Cardiac septum (tissue), 1 donor: ENCODE data around the gene MYBBP1A. TPM values are rescaled to one million over a fixed set of nuclear protein-coding genes. Genes with fewer than 3 reads are reported as not detected.

Source experiments
- DNase-seq: peaks from one replicate; pipeline ENCODE4 v3.0.0-alpha.2; 2020; ENCODE audit warnings: low spot score
- intact Hi-C: fragments of 100-400 bp; cut with DNase I; formaldehyde crosslinking; loops from one replicate; pipeline ENCODE4 v1.14.0; 2022
- total RNA-seq: library from RNA; stranded (reverse); fragmentation: NEBNext Ultra II Directional; extraction: Animal tissue kit (Norgen Biotek cat#: 25700); gene quantifications from one replicate; pipeline ENCODE4 v1.2.1, GENCODE V29; 2021
- donor health status: DM: no; HTN: no; CAD: no.

Gene MYBBP1A
- total RNA-seq, 1 donor from 2014 or later, result 26.1 TPM

DNA sequence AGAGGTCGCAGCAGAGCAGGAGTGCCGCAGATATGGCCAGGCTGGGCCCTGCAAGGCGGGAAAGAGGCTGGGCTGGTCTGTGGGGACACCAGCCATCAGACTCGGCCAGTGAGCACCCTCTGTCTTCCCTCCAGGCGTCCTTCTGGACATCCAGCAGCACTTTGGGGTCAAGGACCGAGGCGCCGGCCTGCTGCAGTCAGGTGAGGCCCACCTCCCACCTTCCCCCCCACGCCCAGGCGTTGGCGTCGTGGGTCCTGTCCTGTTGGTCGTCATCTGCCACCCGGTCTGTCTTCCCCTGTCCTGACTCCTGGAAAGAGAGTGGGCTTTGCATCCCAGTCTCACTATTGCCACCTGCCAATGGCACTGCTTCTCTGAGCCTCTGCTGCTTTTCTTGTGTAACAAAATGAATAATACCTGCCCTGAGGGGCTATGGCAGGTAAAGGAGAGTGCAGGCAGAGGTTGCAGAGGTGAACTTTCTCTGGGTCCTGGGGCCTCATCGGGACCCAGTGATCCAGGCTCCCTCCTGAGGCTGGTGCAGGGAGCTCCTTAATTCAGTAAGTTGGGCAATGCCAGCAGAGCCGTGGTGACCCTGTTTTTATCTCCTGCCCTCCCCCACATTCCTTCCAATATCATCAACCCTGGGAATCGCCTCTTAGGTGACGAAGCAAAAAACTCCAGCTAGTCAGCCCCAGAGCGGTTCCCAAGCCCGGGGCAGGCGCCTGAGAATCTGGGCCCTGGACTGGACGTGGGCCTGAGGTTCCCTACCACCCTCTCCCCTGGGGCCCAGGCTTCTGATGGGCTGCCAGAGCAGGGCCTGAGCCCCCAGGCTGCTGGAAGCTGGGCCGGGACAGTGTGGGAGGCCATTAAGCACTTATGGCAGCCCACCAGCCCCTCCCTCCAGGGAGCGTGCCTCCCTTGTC, 41.8 kb downstream of the MYBBP1A start:
- no peak for DNase-seq
- intact Hi-C loops, result no loop called here

DNA sequence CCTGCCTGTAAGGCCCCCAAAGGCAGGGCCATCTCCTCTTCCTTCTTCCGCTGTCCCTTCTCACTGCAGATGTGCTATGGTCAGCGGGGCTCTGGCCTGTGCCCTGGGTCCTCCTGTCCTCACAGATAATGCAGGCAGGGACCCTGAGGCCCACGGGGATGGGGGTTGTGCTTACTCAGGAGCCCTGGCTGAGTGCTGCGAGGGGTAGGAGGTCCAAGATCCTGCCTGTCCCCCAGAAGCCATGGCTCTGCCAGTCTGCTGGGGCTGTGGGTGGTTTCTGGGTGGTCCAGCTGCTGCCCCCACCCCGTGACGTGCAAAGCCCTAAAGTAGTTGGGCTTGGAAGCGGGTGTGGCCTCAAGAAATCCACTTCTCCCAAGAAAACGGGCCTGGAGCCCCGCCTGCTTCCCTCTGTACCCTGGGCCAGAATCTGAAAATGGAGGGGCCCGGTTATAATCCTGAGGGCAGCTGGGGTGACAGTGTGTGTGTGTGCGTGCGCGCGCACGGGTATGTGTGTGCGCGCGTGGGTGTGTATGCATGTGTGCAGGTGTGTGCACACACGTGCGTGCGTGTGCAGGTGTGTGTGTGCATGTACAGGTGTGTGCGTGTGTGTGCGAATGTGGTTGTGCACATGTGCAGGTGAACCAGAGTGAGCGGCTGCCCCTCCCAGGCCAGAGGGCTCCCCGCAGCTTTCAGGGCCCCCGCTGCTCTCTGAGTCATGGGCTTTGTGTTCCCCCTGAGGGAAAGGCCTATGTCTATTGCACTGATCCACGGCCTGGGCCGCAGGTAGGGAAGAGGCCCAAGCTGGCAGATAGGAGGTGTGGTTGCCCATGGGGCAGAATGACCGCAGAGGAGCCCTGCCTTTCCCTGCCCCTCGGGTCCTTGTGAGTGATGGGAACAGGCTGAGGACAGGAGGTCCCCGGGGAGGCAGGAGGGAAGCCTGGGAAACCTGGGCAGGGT, 42.8 kb downstream of the MYBBP1A start:
- intact Hi-C loops, result no loop called here
- DNase-seq, result no peak

DNA sequence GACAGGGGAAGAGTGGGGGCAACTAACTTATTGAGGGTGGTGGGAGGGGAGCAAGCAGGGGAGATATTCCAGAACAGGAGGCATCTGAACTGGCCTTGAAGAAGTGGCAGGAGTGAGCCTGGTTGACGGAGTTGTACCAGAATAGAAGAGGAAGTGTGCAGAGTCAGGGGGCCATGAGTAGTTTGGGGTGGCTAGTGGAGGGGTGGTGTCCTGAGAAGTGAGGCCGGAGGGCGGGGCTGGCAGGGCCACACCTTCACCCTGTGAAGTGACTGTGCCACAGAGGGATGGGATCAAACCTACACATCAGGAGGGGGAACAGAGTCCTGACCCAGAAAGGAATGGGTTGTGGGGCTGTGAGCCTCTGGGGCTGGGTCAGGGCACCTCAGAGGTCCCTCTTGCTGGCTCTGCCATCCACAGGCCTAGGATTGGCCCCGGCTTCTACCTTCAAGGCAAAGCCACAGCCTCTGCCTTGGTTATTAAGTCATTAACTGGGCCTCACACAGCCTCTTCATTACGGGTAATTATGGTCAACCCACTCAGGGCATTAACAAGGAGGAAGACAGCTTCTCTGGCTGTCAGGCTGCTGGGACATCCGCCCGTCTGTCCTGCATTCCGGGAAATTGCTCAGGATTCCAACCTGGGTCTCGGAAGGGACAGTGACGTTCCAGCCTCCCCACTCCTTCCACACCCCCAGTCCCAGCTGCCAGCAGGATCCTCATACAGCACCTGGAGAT, 43.8 kb downstream of the MYBBP1A start:
- intact Hi-C loops, result no loop called here
- no peak for DNase-seq

DNA sequence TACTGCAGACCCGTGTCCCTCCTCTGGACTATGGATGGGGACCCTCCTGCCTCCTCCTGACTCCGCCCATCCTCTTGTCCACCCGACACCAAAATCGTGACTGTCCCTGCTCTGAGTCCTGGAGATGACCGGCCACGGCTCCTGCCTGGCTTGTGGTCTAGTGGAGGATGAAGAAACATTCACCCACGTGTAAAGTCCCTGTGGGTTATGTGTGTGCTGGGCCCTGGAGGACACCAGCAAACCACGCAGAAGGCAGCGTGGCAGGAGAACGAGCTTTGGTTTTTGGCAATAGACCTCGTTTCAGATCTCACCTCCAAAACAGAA, 44.6 kb downstream of the MYBBP1A start:
- intact Hi-C loops, result no loop called here
- no peak for DNase-seq

DNA sequence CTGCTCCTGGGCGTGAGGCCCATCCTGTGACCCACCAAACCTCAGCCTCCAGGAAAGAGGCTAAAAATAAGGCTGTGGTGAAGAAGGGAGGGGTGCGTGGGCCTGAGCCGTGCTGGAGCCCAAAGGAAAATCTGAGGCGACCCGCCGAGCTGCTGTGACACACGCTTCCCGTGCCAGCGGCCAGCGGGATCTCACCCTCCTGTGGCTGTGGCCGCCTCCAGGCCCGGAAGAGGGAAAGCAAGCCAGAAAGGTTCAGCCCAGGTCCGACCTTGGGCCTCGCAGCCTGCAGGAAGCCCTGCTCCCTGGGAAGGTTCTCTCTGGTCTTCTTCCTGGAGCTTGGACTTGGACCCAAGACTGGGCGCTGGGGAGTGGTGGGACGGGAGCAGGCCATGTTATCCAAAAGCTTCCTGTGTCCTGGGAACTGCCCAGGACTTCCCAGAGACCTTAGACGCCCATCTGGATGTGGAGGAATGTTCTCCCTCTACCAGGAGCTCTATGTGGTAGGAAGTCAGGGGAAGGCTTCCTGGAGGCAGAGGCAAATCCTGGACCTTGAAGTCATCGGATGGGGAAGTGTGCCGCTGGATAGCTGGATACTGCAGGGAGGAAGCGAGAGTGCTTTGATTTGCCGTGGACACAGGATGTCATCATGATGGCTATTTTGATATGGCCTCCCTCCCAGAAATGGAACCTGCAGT, 45.1 kb downstream of the MYBBP1A start:
- intact Hi-C loops, result no loop called here
- no peak for DNase-seq

DNA sequence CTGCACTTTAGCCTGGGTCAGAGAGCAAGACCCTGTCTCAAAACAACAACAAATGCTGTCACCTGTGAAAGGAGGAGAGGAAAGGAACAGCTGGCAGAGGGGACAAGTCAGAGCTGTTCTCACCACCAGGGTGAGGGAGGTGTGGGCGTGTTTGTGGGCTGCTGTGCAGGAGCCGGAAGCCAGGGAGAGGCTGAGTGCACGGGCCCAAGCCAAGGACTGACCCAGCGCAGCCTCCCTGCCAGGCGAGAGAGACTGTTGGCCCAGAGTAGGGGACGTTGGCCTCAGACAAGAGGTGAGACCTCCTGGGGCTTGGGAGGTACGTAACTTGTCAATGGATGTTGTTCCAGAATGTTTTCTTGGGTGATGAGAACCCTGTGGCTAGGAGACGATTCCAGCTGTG, 45.8 kb downstream of the MYBBP1A start:
- no peak for DNase-seq
- intact Hi-C loops, result no loop called here

DNA sequence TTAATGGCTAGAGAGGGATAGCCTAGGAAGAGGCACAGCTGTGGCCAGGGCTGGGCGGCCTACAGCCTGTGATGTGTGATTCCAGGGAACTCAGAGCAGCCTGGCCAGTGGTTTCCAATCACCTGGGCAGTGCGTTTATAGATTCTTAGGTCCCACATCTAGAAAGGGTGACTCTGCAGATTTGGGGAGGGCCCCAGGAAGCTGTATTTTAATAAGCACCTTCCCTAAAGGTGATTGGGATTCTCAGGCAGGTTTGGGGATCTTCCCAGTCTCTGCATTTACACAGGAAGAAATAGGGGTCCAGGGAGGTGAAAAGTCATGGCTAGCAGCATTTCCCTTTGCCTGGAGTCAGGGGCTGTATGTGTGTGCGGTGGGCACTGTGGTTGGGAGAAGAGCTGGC, 47.0 kb downstream of the MYBBP1A start:
- intact Hi-C loops, result no loop called here
- no peak for DNase-seq

DNA sequence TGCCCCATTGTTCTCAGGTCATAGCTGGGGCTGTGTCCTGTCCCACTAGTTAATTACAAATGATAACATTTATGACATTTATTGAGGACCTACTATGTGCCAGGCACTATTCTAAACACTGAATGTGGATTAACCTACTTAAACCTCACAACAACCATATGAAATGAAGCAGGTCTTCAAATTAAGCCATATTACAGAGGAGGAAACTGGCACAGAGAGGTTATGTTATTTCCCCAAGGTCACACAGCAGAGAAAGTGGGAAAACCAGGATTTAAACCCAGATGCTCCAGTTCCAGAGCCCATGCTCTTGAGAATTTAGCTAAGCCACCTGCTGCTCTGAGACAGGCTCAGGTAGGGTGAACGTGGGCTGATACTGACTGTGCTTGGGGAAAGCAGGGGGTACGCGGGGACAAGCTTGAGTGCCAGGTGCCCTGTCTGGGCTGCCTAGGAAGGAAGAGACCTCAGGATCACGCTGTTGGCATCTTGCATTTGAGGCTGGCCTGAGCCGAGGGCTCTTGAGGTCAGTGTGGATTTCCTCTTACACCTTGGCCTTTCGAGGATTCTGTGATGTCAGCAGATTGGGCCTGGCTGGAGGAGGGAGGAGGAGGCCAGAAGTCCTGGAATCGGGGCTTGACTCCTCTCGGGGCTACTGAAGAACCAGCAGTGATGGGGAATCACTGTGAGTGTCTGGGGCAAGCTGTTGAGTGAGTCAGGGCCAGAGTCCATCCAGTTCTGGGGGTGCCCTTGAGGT, 47.6 kb downstream of the MYBBP1A start:
- intact Hi-C loops, result no loop called here
- no peak for DNase-seq

DNA sequence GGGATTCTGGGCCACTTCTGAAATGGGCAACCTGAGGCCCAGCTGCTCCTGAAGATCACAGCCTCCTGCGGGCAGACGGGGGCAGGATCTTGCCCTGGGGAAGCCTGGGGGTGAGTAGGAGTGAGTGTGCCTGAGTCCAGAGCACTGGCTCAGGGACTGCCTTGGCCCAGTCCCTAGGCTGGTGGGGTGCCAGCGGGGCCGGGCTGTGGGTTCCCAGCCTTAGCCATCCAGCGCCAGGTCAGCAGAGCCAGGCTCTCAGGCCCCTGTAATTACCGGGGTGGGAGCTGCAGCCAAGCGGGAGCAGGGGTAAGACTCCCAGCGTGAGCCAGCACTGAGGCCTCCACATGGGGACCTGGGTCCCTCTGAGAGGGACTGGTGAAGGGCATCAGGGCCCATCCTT, 48.3 kb downstream of the MYBBP1A start:
- DNase-seq, result no peak
- intact Hi-C loops, result no loop called here

DNA sequence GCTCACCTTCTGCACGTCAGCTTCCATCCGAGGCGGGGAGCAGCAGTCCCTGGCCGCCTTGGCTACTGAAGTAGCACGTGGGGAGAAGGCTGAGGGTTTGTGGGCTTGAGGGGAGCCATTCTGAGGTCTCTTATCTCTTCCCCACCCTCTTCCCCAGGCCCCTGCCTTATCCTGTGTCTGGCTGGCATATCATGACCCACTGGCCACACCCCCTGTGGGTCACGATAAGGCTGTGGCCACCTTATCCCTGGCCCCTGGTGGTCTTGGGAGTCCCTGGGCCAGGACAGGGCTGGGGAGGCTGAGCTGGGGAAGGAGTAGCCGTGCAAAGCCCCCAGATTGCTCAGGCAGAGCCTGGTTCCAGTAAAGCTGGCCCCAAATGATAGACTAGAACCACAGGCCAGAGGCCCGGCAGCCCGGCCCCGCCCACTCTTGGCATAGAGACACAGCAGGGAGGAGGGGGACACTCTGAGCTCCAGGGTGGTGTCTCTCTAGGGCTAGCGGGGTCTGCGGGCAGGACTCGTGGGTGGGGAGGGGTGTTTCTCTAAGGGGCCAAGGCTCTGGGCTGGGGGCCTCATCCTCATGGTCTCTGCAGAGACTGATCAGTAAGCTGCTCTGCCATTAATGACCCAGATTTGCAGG, 48.9 kb downstream of the MYBBP1A start:
- intact Hi-C loops, result no loop called here
- no peak for DNase-seq

DNA sequence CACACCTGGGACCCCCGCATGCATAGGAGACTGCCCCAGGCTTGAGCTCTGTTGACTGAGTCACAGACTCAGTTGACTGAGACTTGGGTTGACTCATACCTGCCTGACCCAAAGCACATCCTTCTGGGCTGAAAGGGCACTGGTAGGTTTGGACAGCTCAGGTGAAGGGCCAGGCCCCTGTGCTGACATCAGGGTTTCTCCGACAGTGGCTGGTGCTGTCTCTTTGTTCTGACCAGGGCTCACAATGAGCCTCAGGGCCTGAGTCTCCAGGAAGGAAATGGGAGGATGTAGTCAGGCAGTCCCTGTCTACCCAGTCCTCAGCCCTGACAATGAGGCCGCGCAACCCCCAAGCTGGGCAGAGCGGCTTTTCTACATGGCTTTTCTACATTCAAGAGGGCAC, 50.0 kb downstream of the MYBBP1A start:
- intact Hi-C loops, result no loop called here
- DNase-seq, result no peak

DNA sequence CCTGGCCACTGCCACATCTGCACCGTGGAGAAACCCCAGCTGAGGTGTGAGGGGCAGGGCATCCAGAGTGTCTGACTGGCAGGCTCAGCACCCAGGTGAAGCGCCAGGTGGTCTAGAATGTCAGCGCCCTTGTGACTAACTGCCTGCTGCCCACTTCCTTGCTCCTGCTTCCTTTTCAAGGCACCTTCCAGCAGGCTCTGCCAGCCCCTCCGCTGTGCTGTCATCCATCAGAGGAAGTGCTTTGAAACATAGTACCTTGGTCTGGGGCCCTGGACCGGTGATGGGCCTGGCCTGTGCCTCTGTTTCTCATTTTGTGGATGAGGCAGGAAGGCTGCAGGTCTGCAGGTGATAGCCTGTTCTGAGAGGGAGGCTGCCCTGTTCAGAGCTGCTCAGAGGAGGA, 51.0 kb downstream of the MYBBP1A start:
- DNase-seq, result no peak
- intact Hi-C loops, result loop anchor here (5.0 kb wide), 1 partner anchor 33 kb away; no protein-coding TSS in a partner anchor

DNA sequence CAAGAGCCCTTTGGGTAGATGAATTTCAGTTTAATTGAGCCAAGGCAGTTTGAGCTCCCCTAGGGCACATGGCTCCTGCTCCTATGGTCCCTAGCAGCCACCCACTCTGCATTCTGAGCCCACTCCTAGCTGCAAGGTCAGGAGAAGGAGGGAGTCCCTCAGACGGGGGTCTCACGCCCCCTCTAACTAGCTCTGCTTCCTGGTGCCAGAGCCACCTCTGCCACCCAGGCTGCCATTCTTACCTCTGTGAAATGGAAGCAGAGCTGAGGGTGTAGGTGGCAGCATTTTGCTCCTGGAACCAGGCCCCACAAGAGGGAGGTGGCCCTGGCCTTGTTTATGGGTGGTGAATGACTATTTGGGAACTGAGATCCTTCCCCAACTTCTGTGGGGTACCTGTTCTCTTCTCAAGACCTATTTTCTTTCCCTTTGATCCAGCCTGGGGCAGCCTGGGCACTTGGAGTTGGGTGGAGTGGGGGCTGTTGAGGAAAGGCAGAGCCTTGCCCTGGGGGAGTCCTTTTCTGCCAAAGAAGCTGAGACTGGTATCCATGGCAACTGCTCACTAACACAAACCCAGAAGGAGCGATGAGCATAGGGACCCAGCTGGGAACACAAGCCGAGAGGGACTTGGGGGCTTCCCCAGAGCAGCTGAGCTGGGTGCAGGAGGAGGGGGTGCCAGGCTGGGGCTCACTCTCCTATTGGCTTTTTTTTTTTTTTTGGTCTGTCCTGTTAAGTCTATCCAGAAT, 51.7 kb downstream of the MYBBP1A start:
- no peak for DNase-seq
- intact Hi-C loops, result loop anchor here (5.0 kb wide), 1 partner anchor 34 kb away; no protein-coding TSS in a partner anchor

DNA sequence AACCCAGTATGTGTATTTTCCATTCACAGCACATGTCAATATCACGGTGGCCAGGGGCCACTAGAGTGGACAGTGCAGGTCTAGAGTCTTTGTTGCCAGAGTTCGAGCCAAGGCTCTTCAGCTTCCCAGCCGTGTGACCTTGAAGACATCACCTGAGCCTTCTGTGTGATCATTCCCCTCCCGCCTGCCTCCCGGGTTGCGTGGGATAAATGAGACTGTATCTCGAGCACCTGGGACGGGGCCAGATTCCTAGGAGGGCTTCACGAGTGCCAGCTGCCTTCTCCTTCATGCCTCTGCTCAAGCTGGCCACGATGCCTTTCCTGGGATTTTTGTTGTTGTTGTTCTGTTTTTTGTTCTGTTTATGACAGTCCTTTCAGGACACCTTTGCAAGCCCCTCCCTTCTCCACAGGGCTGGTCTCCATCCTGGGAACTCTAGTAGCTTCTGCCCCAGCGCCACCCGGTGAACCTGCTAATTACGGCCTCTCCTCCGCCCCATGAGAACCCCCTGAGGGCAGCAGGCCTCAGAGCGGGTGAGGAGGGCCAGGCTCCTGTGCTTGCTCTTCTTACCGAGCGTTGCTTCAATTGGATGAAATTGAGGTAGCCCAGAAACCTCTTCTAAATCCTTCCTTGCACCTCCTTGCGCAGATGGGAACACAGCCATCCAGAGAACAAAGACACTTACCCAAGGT, 52.6 kb downstream of the MYBBP1A start:
- intact Hi-C loops, result loop anchor here (5.0 kb wide), 1 partner anchor 35 kb away; no protein-coding TSS in a partner anchor
- no peak for DNase-seq

DNA sequence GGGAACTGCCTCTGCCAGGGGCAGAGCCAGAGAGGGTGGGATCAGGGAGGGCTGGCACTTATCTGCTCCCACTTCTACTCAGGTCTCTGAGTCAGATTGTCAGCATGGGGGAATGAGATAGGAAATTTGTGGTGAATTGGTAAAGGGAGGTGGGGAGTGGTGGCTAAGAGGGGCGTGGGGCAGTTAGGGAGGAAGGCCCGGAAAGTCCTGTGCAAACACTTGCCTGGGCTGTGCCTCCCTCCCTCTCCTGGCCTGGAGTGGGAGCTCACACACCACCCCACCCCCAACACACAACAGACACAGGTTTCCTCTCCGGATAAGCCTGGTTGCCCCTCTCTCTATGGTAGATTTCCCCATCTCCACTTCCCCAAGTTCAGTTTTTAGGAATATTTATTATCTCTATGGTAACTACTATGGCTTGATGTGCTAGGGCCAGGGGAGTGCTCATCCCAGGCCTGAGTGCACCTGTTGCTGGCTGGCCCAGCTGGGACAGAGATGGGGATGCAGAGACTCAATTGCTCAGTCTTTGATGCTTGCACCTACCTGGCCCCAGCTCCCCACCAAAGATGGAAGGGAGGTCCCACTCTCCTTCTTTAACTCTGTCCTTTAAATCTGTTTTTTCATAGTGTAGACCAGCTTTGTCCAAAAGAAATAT, 53.8 kb downstream of the MYBBP1A start:
- intact Hi-C loops, result loop anchor here (5.0 kb wide), 1 partner anchor 36 kb away; no protein-coding TSS in a partner anchor
- DNase-seq, result no peak

DNA sequence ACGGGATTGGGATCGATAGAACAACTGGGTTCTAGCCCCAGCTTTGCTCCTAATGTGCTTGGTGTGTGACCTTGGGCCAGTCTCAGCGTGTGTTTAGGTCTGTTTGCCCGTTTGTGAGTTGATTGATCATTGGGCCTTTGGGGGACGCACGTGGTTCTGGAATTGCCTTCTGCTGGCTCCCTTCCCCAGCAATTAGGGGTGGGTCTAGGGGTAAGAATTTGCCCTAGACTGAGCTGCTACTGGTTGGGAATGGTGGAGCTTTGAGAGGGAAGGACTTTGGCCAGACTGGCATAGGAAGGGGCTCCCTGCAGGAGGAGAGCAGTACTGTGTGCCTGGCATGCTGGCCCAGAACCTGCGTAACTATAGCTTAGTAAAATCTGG, 55.0 kb downstream of the MYBBP1A start:
- intact Hi-C loops, result loop anchor here (5.0 kb wide), 1 partner anchor 37 kb away; no protein-coding TSS in a partner anchor

More for the DNA sequence above, 55.0 kb downstream of the MYBBP1A start:
- no peak for DNase-seq
